GM23248 (cell line): ENCODE measurements around the gene SLC44A3. TPM values are rescaled to one million over a fixed set of nuclear protein-coding genes. Genes with fewer than 3 reads are reported as not detected.

ENCODE experiments used
- DNase-seq: peaks from one replicate; pipeline ENCODE4 v3.0.0-alpha.2; 2015
- H2AFZ ChIP-seq: fragments of 200-600 bp; sonication (generic); 2 replicates; pipeline ENCODE4 v1.6.1; 2016; ENCODE audit warnings: antibody characterized with exemption
- H3F3A ChIP-seq: fragments of 200-600 bp; sonication (generic); 2 replicates; pipeline ENCODE4 v1.6.1; 2016; ENCODE audit warnings: mild to moderate bottlenecking, antibody characterized with exemption, mixed run types; ENCODE audit not compliant: insufficient read depth
- H3K27ac ChIP-seq: fragments of 200-600 bp; sonication (generic); 2 replicates; pipeline ENCODE4 v1.5.1; 2016; ENCODE audit warnings: mild to moderate bottlenecking
- H3K27me3 ChIP-seq: fragments of 200-600 bp; sonication (generic); replicated peaks from 2 replicates; pipeline ENCODE4 v1.6.1; 2016; ENCODE audit warnings: mild to moderate bottlenecking; ENCODE audit not compliant: insufficient read depth
- H3K36me3 ChIP-seq: fragments of 200-600 bp; sonication (generic); 2 replicates; pipeline ENCODE4 v1.6.1; 2016; ENCODE audit warnings: low read depth, mild to moderate bottlenecking
- H3K4me1 ChIP-seq: fragments of 200-600 bp; sonication (generic); 2 replicates; pipeline ENCODE4 v1.6.1; 2016; ENCODE audit warnings: mild to moderate bottlenecking; ENCODE audit not compliant: insufficient read depth
- H3K4me2 ChIP-seq: fragments of 200-600 bp; sonication (generic); one replicate; pipeline ENCODE4 v1.6.1; 2016; ENCODE audit warnings: mild to moderate bottlenecking; ENCODE audit not compliant: unreplicated experiment
- H3K4me3 ChIP-seq: fragments of 200-600 bp; sonication (generic); 2 replicates; pipeline ENCODE4 v1.5.1; 2016; ENCODE audit warnings: mild to moderate bottlenecking
- H3K79me2 ChIP-seq: fragments of 200-600 bp; sonication (generic); 2 replicates; pipeline ENCODE4 v1.6.1; 2016; ENCODE audit warnings: mild to moderate bottlenecking; ENCODE audit not compliant: insufficient read depth
- H3K9ac ChIP-seq: fragments of 200-600 bp; sonication (generic); 2 replicates; pipeline ENCODE4 v1.6.1; 2016; ENCODE audit warnings: mild to moderate bottlenecking
- H3K9me2 ChIP-seq: fragments of 200-600 bp; sonication (generic); 2 replicates; pipeline ENCODE4 v1.6.1; 2016; ENCODE audit warnings: mixed run types, mild to moderate bottlenecking, moderate library complexity; ENCODE audit not compliant: insufficient read depth
- H3K9me3 ChIP-seq: fragments of 200-600 bp; sonication (generic); one replicate; pipeline ENCODE4 v1.6.1; 2017; ENCODE audit warnings: low read depth
- H4K20me1 ChIP-seq: fragments of 200-600 bp; sonication (generic); 2 replicates; pipeline ENCODE4 v1.6.0; 2016; ENCODE audit not compliant: insufficient read depth
- EZH2 ChIP-seq: fragments of 200-600 bp; sonication (generic); IDR thresholded peaks from 2 replicates; pipeline ENCODE4 v1.6.1; 2018; ENCODE audit warnings: antibody characterized with exemption, mild to moderate bottlenecking; ENCODE audit not compliant: insufficient read depth, poor library complexity, severe bottlenecking
- EZH2phosphoT487 ChIP-seq: fragments of 200-600 bp; sonication (generic); IDR thresholded peaks from 2 replicates; pipeline ENCODE4 v1.6.1; 2018; ENCODE audit warnings: antibody characterized with exemption, moderate library complexity, mild to moderate bottlenecking, low read depth; ENCODE audit not compliant: insufficient read depth
- WGBS, 2 experiments: methylation state at CpG; one replicate each; pipeline ENCODE4 v1.1.6; 2015 to 2017; ENCODE audit warnings: low lambda C conversion rate in 2 of 2, low coverage in 1 of 2; ENCODE audit errors: missing lambda C conversion rate in 2 of 2; 5-methylcytosine and 5-hydroxymethylcytosine counted together
- in situ Hi-C: fragments of 300-500 bp; cut with MboI; formaldehyde crosslinking; loops from 2 replicates; pipeline ENCODE4 v1.15.0; 2020
- polyA plus RNA-seq: library from polyadenylated mRNA; unstranded; fragments of >200 nt; fragmentation: Nextera tagmentation; extraction: Ambion mirVana; gene quantifications from 2 replicates; pipeline ENCODE4 v1.2.1, GENCODE V29; 2016
- total RNA-seq: library from RNA; depleted of rRNA; stranded (reverse); fragments of >200 nt; shearing (Covaris generic); gene quantifications from 2 replicates; pipeline ENCODE4 v1.2.3, GENCODE V29; 2014

The SLC44A3 gene
- total and polyA plus RNA-seq, 2 experiments from 2014 or later, result 1.6 to 2.0 TPM

DNA sequence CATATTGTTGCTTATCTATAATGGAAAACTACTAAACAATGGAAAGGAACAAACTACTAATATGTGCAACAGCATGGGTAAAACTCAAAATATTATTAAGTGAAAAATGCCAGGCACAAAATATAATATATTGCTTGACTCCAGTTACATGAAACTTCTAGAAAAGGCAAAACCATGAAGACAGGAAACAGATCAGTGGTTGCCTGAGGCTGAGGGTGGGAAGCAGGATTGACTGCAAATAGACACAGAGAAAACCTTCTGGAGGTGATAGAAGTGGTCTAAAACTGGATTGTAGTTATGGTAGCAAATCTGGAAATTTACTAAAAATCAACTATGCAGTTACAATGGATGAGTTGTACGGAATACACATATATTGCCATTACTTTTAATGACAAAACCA lies 29.5 kb upstream of the SLC44A3 start:
- Histone ChIP-seq H4K20me1 (no peaks in the 10 kb centered on the region), H3K36me3 (no peaks in the 10 kb centered on the region), H3K9me3 (no peaks in the 10 kb centered on the region), H3K9me2 (0 out of 2 replicates have a peak, but pooled peaks cover 3% of the 10 kb centered on the region), H3K27me3 (no peaks in the 10 kb centered on the region), H3K9ac (no peak overlapping the region), H3K4me2 (no peak overlapping the region), H3F3A (peaks cover 37% of the 10 kb centered on the region), H2AFZ (no peak overlapping the region), H3K4me3 (no peak overlapping the region), H3K4me1 (peaks cover 28% of the 10 kb centered on the region), H3K27ac (no peak overlapping the region), H3K79me2 (no peaks in the 10 kb centered on the region)
- in situ Hi-C loops, result no loop called here
- TF ChIP-seq EZH2, result no peak
- no peak for TF ChIP-seq EZH2phosphoT487
- DNase-seq, result no peak
- 100% methylated on average over 1 of the region's 1 CpG for WGBS, 2 experiments

- H3K4me3 ChIP-seq, result peak overlapping the region; percentile 56
- 0 to 2% methylated on average over 5 of the region's 5 CpGs for WGBS, 2 experiments
- peaks cover 34% of the 10 kb centered on the region for H3K4me1 ChIP-seq
- peak overlapping the region; percentile 70 for H3K9ac ChIP-seq
- peak overlapping the region; percentile 33; the same call in 1 of the 2 replicates for H2AFZ ChIP-seq
- no peaks in the 10 kb centered on the region for H4K20me1 ChIP-seq
- no peaks in the 10 kb centered on the region for H3K9me3 ChIP-seq
- in situ Hi-C loops, result no loop called here
- peak overlapping the region; percentile 68 for H3K4me2 ChIP-seq
- H3K9me2 ChIP-seq, result 0 out of 2 replicates have a peak, but pooled peaks cover 3% of the 10 kb centered on the region
- H3K79me2 ChIP-seq, result no peaks in the 10 kb centered on the region
- no peaks in the 10 kb centered on the region for H3K27me3 ChIP-seq
- peak overlapping the region; percentile 93 for H3K27ac ChIP-seq
- no peaks in the 10 kb centered on the region for H3K36me3 ChIP-seq
- DNase-seq, result peak; percentile 88
- TF ChIP-seq EZH2phosphoT487 (peak; percentile 71; the same call in 1 of the 2 replicates), EZH2 (no peak)
- peaks cover 37% of the 10 kb centered on the region for H3F3A ChIP-seq
Measured at GRCh38 chr1:94792473-94793295, 27.5 kb upstream of the SLC44A3 start.

DNA sequence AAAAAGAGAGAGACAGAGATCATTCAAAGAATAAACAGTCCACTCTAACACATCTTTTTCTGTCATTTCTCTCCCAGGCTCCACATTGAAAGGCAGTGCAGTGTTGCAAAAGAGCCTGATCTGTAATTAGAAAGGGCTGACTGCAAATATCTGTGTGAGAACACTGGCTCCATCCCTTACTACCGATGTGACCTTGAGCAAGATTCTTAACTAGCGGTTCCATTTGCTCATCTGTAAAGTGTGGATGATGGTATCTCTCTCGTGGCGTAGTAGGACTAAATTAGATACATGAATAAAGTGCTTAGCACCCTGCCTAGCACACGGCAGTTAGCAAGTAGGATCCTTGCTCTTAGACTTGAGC lies 26.9 kb upstream of the SLC44A3 start:
- DNase-seq, result peak; percentile 86
- in situ Hi-C loops, result no loop called here
- Histone ChIP-seq H3K9me2 (0 out of 2 replicates have a peak, but pooled peaks cover 3% of the 10 kb centered on the region), H3K9me3 (no peaks in the 10 kb centered on the region), H3K36me3 (no peaks in the 10 kb centered on the region), H3K79me2 (no peaks in the 10 kb centered on the region), H3K27ac (peak overlapping the region; percentile 93), H3F3A (peaks cover 37% of the 10 kb centered on the region), H3K4me1 (peaks cover 35% of the 10 kb centered on the region), H3K4me2 (peak overlapping the region; percentile 68), H3K27me3 (no peaks in the 10 kb centered on the region), H3K9ac (peak overlapping the region; percentile 70), H3K4me3 (peak overlapping the region; percentile 56), H4K20me1 (no peaks in the 10 kb centered on the region), H2AFZ (peak overlapping the region; percentile 33)
- TF ChIP-seq EZH2 (no peak), EZH2phosphoT487 (no peak)
- 5 to 10% methylated on average over 5 of the region's 5 CpGs for WGBS, 2 experiments

DNA sequence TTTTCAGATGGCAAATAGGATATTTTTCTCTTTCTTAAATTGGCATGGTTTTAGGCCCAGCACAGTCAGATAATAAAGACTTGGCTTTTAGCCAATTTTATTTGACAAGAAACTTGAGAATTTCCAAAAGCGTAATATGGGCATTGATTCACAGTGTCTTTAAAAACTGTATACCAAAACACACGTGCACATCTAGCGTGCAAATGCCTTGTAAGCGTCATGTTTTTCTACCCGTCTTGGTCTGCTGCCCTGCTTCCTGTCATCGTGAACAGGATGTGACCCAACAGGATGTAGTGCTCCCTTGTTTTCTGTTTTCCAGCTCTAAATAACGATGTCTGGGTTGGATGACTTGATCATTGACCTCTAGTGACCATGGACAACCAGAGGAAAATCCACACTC lies 24.7 kb upstream of the SLC44A3 start:
- in situ Hi-C loops, result no loop called here
- H3K27ac ChIP-seq, result no peak overlapping the region
- H2AFZ ChIP-seq, result no peak overlapping the region
- no peak overlapping the region for H3K4me2 ChIP-seq
- no peaks in the 10 kb centered on the region for H3K36me3 ChIP-seq
- H3K4me1 ChIP-seq, result peaks cover 51% of the 10 kb centered on the region
- 0 out of 2 replicates have a peak, but pooled peaks cover 3% of the 10 kb centered on the region for H3K9me2 ChIP-seq
- no peak for DNase-seq
- no peak for TF ChIP-seq EZH2phosphoT487
- no peak for TF ChIP-seq EZH2
- WGBS, 2 experiments, result 96 to 97% methylated on average over 7 of the region's 7 CpGs
- H3K9ac ChIP-seq, result no peak overlapping the region
- no peaks in the 10 kb centered on the region for H3K9me3 ChIP-seq
- H4K20me1 ChIP-seq, result no peaks in the 10 kb centered on the region
- no peak overlapping the region for H3K4me3 ChIP-seq
- no peaks in the 10 kb centered on the region for H3K79me2 ChIP-seq
- H3F3A ChIP-seq, result peaks cover 40% of the 10 kb centered on the region
- no peaks in the 10 kb centered on the region for H3K27me3 ChIP-seq
